HT1080 (cell line): ENCODE measurements around the gene THSD4. TPM values are rescaled to one million over a fixed set of nuclear protein-coding genes. Genes with fewer than 3 reads are reported as not detected.
A peak's percentile ranks its signal among the peaks of the same experiment; 100 is the strongest.
"Not testable (repeated sequence)": the region's sequence is repeated elsewhere in the genome, so short reads cannot be mapped to it uniquely, and the experiment has no call there.

Source experiments
- DNase-seq: peaks from one replicate; pipeline ENCODE4 v3.0.0-alpha.2; 2015; ENCODE audit warnings: low read depth
- total RNA-seq: library from RNA; depleted of rRNA; stranded (reverse); fragments of >200 nt; shearing (Covaris generic); gene quantifications from 2 replicates; pipeline ENCODE4 v1.2.3, GENCODE V29; 2014

Gene THSD4
- total RNA-seq, 1 experiment from 2014 or later, result 11.8 TPM

DNA sequence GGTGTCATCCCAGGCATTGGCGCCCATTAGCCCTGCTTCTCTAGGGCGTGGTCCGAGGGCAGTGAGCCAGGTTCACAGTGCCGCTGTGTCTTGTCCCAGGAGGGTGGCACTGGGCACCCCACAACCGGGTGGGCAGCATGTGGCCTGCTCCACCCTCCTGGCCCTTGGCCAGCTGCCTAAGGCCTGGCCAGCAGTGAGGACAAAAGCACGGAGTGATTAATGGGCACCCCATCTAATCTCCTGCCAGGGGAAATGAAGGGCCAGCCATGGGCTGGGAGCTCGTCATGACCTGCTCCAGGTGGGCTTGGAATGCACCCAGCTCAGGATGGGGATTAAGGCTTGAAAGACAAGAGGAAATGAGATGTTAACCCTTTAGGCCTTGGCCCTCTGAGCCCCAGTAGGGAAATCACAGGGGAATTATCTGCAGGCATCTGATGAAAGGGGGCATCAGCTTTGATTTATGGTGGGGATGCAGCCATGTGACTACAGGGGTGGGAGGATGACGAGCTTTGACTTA is 5.2 kb downstream of the THSD4 start:
- DNase-seq, result no peak

GRCh38 chr15:71121442-71121841 is 6.2 kb downstream of the THSD4 start:
- DNase-seq, result no peak

DNA sequence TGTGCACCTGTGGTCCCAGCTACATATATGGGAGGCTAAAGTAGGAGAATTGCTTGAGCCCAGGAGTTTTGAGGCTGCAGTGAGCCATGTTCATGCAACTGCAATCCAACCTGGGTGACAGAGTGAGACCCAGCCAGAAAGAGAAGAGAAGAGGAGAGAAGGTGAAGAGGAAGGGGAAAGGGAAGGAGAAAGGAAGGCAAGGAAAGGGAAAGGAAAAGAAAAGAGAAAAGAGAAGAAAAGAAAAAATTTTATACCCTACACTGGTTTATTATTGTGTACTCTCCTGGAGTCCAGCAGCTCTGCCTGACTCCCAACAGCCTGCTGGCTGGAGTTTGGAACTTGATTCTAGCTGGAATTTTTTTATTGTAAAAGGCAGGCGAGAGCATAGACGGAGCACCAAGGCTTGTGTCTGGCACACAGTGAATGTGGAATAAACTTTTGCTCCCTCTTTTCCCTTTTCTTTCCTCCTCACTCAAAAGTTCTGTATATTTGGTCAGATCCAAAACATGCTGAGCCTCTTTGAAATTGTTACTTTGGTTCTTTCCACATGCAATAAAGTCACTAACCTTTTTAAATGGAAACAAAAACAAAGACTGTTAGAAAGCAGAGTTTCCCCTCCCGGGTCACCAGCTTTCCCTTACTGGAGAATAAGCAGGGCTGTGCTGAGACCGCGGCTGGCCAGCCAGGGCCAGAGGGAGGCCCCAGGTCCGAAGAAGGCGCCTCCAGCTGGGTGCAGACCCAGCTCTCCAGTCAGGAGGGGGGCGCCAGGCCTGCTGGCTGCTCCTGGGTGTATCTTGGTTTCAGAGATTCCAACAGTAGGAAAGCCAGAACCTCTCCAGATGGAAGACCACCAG is 9.9 kb downstream of the THSD4 start:
- no peak for DNase-seq

DNA sequence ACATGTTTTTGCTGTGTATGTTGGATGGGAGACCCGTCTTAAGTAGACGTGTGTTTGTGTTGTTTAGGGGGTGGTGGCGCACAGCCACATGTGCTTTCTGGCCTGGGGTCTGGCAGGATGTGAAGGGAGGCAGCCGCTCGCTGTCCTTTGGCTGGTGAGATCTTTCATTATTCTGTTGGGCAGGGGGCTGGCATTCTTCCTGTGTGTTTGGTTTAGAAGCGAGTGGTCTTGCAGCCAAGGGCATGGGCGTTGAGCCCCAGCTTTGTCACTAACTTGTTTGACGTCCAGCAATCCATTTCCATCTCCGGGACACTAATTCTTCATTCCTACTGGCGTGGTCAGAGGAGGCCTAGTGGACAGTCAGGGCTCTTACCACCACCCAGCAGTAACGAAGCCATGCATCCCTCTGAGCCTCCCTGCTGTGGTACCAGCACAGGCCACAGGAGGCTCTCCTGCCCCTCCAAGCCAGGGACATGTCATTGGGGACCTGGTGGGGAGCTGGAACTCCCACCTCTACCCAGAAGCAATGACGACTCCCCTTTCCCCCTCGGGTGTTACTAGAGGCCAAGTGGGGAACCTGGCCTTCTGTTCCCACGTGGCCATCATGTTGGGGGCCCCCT is 10.7 kb downstream of the THSD4 start:
- DNase-seq, result peak; percentile 18

DNA sequence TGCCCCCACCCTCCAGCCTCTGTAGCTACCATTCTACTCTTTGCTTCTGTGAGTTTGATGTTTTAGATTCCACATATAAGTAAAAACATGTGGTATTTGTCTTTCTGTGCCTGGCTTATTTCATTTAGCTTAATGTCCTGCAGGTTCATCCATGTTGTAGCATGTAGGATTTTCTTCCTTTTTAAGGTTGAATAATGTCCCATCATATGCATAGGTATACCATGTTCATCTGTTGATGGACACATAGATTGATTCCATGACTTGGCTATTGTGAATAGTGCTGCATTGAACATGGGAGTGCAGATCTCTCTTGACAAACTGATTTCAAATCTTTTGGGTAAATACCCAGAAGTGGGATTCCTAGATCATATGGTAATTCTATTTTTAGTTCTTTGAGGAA is 11.8 kb downstream of the THSD4 start:
- DNase-seq, result no peak

- DNase-seq, result not testable (repeated sequence)
Observed at GRCh38 chr15:71128159-71128558, 12.9 kb downstream of the THSD4 start.

DNA sequence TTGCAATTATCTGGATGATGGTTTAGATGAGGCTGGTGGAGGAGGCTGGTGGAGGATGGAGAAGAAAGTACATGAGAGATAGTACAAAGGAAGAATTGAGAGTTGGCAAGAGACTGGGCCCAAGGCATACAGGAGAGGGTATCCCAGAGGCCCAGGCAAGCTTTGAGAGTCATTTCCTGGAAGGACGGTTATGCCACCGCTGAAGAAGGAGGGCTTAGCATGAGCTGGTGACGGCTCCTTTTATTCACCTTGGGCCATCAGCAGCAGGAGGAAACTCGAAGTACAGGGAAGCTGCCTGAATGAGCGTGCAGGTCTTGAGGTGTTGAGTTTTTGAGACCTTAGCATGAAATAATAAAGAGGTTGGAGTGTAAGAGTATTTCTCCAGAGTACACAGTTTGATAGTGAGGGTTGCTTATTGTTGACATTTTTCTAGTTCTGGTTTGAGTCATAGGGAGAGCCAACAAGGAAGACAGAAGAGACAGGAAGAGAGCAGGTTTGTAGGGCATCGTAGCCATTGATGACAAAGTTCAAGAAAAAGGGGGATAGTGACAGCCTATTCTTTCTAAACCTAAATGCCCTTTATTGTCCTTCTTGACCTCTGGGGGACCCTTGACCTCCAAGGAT is 13.8 kb downstream of the THSD4 start:
- DNase-seq, result peak; percentile 11

DNA sequence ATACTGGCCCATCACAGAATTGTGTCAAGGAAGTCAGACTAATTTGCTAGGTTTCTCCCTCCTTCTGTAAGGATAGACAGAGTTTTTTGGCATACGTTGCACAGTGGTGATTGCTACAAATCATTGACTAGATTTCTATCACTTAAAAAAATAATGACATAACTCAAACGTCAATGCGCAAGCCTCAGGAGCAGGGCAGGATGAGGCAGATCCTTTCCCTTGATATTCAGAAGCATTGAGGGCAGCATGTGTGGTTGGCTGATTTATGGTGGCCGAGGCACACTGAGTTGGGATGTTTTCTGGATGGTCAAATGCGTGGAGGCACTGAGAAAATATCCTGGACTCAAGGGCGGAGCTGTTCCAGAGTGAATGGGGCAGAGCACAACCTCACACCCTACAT is 14.4 kb downstream of the THSD4 start:
- no peak for DNase-seq

GRCh38 chr15:71131601-71132362 is 16.5 kb downstream of the THSD4 start:
- DNase-seq, result peak; percentile 28

- DNase-seq, result no peak
Observed at GRCh38 chr15:71133747-71134472, 18.6 kb downstream of the THSD4 start.

DNA sequence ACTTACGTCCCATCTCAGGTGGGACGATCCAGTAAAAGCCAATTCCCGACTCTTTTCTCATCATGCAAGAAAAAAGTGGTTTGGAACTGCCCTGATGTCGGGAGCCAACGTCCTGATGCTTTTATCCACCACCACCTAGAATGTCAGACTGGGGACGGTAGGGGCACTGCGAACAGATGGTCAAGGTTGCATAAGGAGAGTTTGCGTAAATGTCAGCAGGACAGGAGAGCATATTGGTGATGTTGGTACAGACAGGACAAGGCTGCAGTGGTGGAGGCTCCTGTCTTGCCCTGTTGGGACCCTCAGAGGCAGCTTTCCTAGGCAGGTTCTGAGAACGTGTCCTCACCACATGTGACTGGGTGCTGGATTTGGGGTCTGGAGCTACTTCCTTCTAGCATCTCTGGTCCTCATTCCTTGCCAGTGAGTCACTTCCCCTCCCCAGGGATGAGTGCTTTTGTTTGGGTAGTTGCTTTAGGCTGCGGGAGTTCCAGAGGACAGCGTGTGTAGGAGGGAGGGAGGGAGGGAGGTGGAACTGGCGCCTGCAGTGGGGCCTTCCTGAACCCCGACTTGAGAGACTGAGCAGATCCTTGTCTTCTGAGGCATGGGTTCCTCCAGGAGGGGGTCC is 21.0 kb downstream of the THSD4 start:
- DNase-seq, result peak; percentile 94

DNA sequence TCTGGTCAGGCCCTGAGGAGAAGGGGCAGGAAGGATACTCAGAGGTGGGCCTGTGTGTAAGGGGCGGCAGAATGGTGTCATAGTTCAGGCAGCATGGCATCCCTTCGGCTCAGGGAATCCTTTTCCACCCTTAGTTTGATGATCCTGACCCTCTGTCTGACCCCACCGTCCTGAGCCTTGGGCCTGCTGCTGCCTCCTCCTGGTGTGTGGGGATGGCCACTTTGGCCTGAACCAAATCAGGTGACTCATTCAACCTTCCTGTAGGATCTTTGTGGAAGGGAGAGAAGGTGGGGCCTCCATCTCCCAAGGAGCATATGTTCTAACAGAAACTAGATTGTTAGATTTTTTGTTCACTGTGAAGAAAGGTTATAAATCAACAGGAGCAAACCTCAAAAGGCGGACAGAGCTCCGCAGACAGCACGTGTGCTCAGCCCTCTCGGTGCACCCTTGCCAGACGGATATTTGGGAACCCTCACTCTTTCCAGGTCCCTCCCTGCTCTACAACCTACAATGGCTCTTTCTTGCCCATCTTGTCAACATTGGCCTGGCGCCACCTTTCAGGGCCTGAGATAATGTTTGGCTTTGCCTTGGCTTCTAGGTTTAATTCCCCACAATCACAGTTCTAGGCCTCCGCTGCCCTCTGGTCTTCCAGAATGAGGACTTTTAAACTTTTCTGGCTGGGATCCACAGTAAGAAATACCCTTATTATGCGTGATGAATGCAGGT is 21.7 kb downstream of the THSD4 start:
- DNase-seq, result peak; percentile 74

DNA sequence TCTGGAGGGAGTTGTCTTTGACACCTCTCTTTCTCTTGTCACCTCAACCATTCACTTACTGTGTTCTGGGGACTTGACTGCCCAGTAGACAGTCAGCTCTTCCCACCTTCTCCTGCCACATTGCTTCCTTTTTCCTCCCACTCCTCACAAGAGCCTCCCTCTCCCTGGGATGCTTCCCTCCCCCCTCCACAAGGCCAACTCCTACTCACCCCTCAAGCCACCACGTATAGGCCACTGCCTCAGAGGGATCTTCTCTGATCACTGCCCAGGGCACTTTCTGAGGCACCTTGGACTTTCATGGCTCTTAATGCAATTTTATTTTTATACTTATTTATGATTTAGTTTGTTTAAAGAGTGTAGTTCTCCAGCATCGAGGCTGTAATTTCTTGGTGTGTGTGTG is 23.2 kb downstream of the THSD4 start:
- no peak for DNase-seq

DNA sequence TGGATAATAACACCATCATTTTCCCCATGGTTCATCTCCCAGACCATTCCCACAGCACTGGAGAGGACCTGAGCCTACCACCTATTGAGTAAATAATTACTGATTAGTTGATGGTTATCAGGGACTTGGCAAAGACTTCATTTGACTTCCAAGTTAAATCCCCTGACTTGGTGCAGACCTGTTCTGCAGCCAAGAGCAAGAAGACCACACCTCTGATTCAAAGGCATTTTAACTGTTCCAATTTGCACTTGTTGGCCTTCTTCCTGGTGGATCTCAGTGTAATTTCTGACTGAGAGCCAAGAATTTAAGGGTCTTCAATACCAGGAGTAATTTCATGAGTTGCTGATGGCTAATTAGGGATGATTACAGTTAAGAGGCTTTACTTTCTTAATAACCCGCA is 24.0 kb downstream of the THSD4 start:
- DNase-seq, result no peak

DNA sequence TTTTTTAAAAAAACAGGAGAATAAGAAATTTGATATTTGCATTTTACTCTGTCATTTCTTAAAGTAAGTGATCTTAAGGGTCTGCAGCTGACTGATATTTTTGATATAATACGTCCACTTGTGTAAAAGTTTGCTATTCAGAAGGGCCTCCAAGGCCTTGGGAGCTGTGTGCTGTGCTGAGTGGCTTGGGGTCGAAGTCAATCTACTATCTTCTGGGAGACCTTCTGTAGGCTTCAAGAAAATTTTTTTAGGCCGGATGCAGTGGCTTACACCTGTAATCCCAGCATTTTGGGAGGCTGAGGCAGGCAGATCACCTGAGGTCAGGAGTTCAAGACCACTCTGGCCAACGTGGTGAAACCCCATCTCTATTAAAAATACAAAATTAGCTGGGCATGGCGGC is 26.3 kb downstream of the THSD4 start:
- DNase-seq, result no peak

DNA sequence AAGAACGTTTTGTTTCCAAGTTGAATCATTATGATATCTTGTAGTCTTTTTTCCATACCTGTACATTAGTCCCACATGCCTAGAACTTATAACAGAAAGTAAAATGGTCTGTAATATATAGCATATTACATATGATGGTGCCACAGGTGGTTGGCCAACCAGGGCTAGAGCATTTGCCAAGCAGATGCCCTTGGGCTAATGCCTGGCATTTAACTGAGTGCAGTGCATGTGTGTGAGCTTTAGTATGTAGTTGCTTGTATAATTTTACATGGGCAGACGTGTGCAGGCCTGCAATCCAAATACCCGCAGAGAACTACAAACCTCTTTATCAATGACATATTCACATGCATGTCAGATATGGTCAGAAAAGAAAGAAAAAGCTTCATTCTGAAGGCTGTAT is 27.5 kb downstream of the THSD4 start:
- DNase-seq, result no peak

- no peak for DNase-seq
Observed at GRCh38 chr15:71143373-71144310, 28.4 kb downstream of the THSD4 start.

DNA sequence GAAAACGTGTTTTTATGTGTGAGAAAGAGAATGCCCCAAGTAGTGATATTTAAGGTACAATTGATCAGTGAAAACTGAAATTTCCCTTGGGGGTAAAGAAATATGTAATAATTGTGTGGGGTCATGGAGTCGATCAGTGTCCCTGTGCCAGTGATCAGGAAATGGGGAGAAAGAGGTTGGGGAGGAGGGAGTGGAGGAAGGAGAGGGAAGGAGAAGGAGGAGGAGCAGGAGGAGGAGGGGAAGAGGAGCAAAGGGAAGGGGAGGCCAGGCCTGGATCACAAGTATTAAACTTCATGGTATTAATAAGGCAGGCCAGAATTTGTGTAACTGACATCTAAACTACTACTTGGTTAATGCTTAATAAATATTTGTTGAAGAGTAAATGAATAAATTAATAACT is 30.4 kb downstream of the THSD4 start:
- DNase-seq, result no peak

GRCh38 chr15:71146580-71146982 is 31.3 kb downstream of the THSD4 start:
- DNase-seq, result no peak
